ENCODE measurements around the gene TENM4. TPM values are rescaled to one million over a fixed set of nuclear protein-coding genes. Genes with fewer than 3 reads are reported as not detected.

The TENM4 gene
- total RNA-seq, 2 donors from 2014 or later = 68.2 to 130 TPM

- Histone ChIP-seq H3K27ac (ENCODE audit: low read depth, low read length) (no peak overlapping the region), H3K9ac (ENCODE audit: extremely low read depth, low read length, poor library complexity, severe bottlenecking) (no peak overlapping the region), H3K27me3 (ENCODE audit: control insufficient read depth, insufficient read depth, low read length, poor library complexity, severe bottlenecking) (no peaks in the 10 kb centered on the region), H3K4me3 (ENCODE audit: low read length) (no peak overlapping the region), H3K4me1 (ENCODE audit: control insufficient read depth, insufficient read depth, low read length) (peaks cover 11% of the 10 kb centered on the region), H3K36me3 (ENCODE audit: control insufficient read depth, insufficient read depth, low read length) (no peaks in the 10 kb centered on the region), H3K9me3 (ENCODE audit: control insufficient read depth, low read length) (no peaks in the 10 kb centered on the region)
- H3K27me3 Mint-ChIP-seq (ENCODE audit: insufficient read depth) = no peaks in the 10 kb centered on the region
- peaks cover 30% of the 10 kb centered on the region for H3K36me3 Mint-ChIP-seq (ENCODE audit: low read depth)
- H3K27ac Mint-ChIP-seq = no peak overlapping the region
- 97 to 98% methylated on average over 18 to 30 of the region's 30 CpGs for WGBS, 2 experiments (ENCODE audit: insufficient coverage in 1 of 2, insufficient read length in 1 of 2)
- H3K9me3 Mint-ChIP-seq = no peaks in the 10 kb centered on the region
- peaks cover 29% of the 10 kb centered on the region for H3K4me1 Mint-ChIP-seq
- TF ChIP-seq, protein P1, sequence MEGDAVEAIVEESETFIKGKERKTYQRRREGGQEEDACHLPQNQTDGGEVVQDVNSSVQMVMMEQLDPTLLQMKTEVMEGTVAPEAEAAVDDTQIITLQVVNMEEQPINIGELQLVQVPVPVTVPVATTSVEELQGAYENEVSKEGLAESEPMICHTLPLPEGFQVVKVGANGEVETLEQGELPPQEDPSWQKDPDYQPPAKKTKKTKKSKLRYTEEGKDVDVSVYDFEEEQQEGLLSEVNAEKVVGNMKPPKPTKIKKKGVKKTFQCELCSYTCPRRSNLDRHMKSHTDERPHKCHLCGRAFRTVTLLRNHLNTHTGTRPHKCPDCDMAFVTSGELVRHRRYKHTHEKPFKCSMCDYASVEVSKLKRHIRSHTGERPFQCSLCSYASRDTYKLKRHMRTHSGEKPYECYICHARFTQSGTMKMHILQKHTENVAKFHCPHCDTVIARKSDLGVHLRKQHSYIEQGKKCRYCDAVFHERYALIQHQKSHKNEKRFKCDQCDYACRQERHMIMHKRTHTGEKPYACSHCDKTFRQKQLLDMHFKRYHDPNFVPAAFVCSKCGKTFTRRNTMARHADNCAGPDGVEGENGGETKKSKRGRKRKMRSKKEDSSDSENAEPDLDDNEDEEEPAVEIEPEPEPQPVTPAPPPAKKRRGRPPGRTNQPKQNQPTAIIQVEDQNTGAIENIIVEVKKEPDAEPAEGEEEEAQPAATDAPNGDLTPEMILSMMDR (conservative IDR thresholded peaks at IDR 0.05) = no peak
- DNase-seq = no peak
- H3K4me3 Mint-ChIP-seq = no peak overlapping the region
Observed at GRCh38 chr11:79069504-79069903, 371.3 kb downstream of the TENM4 start.

GRCh38 chr11:79068356-79068755 is 372.5 kb downstream of the TENM4 start:
- Histone ChIP-seq H3K27ac (ENCODE audit: low read depth, low read length) (no peak overlapping the region), H3K27me3 (ENCODE audit: control insufficient read depth, insufficient read depth, low read length, poor library complexity, severe bottlenecking) (no peaks in the 10 kb centered on the region), H3K9me3 (ENCODE audit: control insufficient read depth, low read length) (no peaks in the 10 kb centered on the region), H3K9ac (ENCODE audit: extremely low read depth, low read length, poor library complexity, severe bottlenecking) (no peak overlapping the region), H3K4me1 (ENCODE audit: control insufficient read depth, insufficient read depth, low read length) (peaks cover 11% of the 10 kb centered on the region), H3K36me3 (ENCODE audit: control insufficient read depth, insufficient read depth, low read length) (no peaks in the 10 kb centered on the region), H3K4me3 (ENCODE audit: low read length) (no peak overlapping the region)
- 94 to 100% methylated on average over 1 of the region's 1 CpG for WGBS, 2 experiments (ENCODE audit: insufficient coverage in 1 of 2, insufficient read length in 1 of 2)
- Mint-ChIP-seq H3K4me1 (peaks cover 29% of the 10 kb centered on the region), H3K27ac (no peak overlapping the region), H3K9me3 (no peaks in the 10 kb centered on the region), H3K27me3 (ENCODE audit: insufficient read depth) (no peaks in the 10 kb centered on the region), H3K4me3 (no peak overlapping the region), H3K36me3 (ENCODE audit: low read depth) (peaks cover 34% of the 10 kb centered on the region)
- TF ChIP-seq, protein P1 (conservative IDR thresholded peaks at IDR 0.05) = no peak
- no peak for DNase-seq

DNA sequence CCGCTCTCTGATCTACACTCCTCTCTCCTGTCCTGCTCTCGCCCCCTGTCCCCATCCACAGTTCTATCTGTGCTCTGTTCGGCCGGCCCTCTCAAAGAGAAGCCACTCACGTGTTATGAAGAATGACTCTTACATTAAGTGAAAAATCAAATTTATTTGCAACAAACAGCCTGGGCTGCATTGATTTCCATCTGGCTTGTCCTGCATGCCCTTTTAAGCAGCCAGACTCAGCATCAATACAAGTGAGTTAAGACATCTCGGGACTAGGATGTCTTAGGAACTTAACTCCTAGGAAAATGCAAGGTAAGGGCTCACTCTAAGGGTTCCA is 373.5 kb downstream of the TENM4 start:
- no peaks in the 10 kb centered on the region for H3K27me3 Mint-ChIP-seq (ENCODE audit: insufficient read depth)

More for the DNA sequence above, 373.5 kb downstream of the TENM4 start:
- Histone ChIP-seq H3K27me3 (ENCODE audit: control insufficient read depth, insufficient read depth, low read length, poor library complexity, severe bottlenecking) (no peaks in the 10 kb centered on the region), H3K4me1 (ENCODE audit: control insufficient read depth, insufficient read depth, low read length) (peaks cover 11% of the 10 kb centered on the region), H3K4me3 (ENCODE audit: low read length) (no peak overlapping the region), H3K9me3 (ENCODE audit: control insufficient read depth, low read length) (no peaks in the 10 kb centered on the region), H3K36me3 (ENCODE audit: control insufficient read depth, insufficient read depth, low read length) (no peaks in the 10 kb centered on the region), H3K9ac (ENCODE audit: extremely low read depth, low read length, poor library complexity, severe bottlenecking) (no peak overlapping the region), H3K27ac (ENCODE audit: low read depth, low read length) (no peak overlapping the region)
- peaks cover 30% of the 10 kb centered on the region for H3K4me1 Mint-ChIP-seq
- TF ChIP-seq, protein P1 (conservative IDR thresholded peaks at IDR 0.05) = no peak
- H3K9me3 Mint-ChIP-seq = no peaks in the 10 kb centered on the region
- 63 to 80% methylated on average over 3 to 6 of the region's 6 CpGs for WGBS, 2 experiments (ENCODE audit: insufficient coverage in 1 of 2, insufficient read length in 1 of 2)
- H3K4me3 Mint-ChIP-seq = no peak overlapping the region
- H3K27ac Mint-ChIP-seq = peak overlapping the region; percentile 1
- H3K36me3 Mint-ChIP-seq (ENCODE audit: low read depth) = peaks cover 34% of the 10 kb centered on the region
- DNase-seq = no peak

Measured in endodermal cell (in vitro differentiated cells).